Peyer's patch (tissue), 4 donors: Measurements from ENCODE around the gene MRPL49. TPM values are rescaled to one million over a fixed set of nuclear protein-coding genes. Genes with fewer than 3 reads are reported as not detected.

ENCODE experiments used
- DNase-seq, 3 donors: peaks; one replicate each; pipeline ENCODE4 v3.0.0-alpha.2; 2017 to 2019
- H3K27ac ChIP-seq, 4 donors: fragments of 200-600 bp; sonication (generic); one replicate each; pipeline ENCODE4 v1.5.1; 2016 to 2019
- H3K27me3 ChIP-seq, 2 donors: fragments of 200-600 bp; sonication (generic); one replicate each; pipeline ENCODE4 v1.5.1; 2019
- H3K36me3 ChIP-seq, 3 donors: fragments of 200-600 bp; sonication (generic); one replicate each; pipeline ENCODE4 v1.5.1; 2016 to 2019
- H3K4me1 ChIP-seq, 4 donors: fragments of 200-600 bp; sonication (generic); one replicate each; pipeline ENCODE4 v1.5.1; 2016 to 2019
- H3K4me3 ChIP-seq, 4 donors: fragments of 200-600 bp; sonication (generic); 1 replicate in 3 of 4; 2 replicates in 1 of 4; pipeline ENCODE4 v1.5.1; 2016 to 2019; ENCODE audit warnings: mild to moderate bottlenecking in 1 of 4
- H3K9me3 ChIP-seq, 4 donors: fragments of 200-600 bp; sonication (generic); one replicate each; pipeline ENCODE4 v1.5.1; 2016 to 2019; ENCODE audit warnings: mild to moderate bottlenecking in 1 of 4
- POLR2A ChIP-seq, 2 donors: fragments of 450-650 bp; IDR thresholded peaks; one replicate each; pipeline ENCODE4 v1.5.1; 2017; ENCODE audit warnings: antibody characterized with exemption in 2 of 2, mild to moderate bottlenecking in 2 of 2, moderate library complexity in 2 of 2
- total RNA-seq, 4 donors: library from RNA; depleted of rRNA; stranded (reverse); fragments of >200 nt; gene quantifications; one replicate each; pipeline ENCODE4 v1.1.0, GENCODE V29; 2016
- TF ChIP-seq, protein P1 (sequence below), 6 experiments: fragments of 450-650 bp in 4 of 6; fragments of 200-600 bp in 2 of 6; sonication (generic) in 1 of 6; IDR thresholded peaks; one replicate each; pipeline ENCODE4 v1.5.1; 2017 to 2019; ENCODE audit warnings: antibody characterized with exemption in 6 of 6, mild to moderate bottlenecking in 3 of 6, moderate library complexity in 1 of 6

Gene MRPL49
- total RNA-seq, 4 donors from 2014 or later = 36.2 to 50.3 (median 45.7) TPM

GRCh38 chr11:65132238-65132987 is 10.3 kb downstream of the MRPL49 start:
- H3K27ac ChIP-seq = peak overlapping the region in 3 of 4 donors; percentile 96 to 98 (median 97)
- peaks cover 0 to 55% (median 0%) of the 10 kb centered on the region in 3 donors for H3K36me3 ChIP-seq
- DNase-seq = peak in 2 of 3 donors; percentile 82 to 85
- peak overlapping the region; percentile 81 to 96 (median 86) for H3K4me3 ChIP-seq
- H3K9me3 ChIP-seq = no peaks in the 10 kb centered on the region
- H3K4me1 ChIP-seq = peaks cover 0 to 30% (median 13%) of the 10 kb centered on the region in 4 donors
- TF ChIP-seq, protein P1, sequence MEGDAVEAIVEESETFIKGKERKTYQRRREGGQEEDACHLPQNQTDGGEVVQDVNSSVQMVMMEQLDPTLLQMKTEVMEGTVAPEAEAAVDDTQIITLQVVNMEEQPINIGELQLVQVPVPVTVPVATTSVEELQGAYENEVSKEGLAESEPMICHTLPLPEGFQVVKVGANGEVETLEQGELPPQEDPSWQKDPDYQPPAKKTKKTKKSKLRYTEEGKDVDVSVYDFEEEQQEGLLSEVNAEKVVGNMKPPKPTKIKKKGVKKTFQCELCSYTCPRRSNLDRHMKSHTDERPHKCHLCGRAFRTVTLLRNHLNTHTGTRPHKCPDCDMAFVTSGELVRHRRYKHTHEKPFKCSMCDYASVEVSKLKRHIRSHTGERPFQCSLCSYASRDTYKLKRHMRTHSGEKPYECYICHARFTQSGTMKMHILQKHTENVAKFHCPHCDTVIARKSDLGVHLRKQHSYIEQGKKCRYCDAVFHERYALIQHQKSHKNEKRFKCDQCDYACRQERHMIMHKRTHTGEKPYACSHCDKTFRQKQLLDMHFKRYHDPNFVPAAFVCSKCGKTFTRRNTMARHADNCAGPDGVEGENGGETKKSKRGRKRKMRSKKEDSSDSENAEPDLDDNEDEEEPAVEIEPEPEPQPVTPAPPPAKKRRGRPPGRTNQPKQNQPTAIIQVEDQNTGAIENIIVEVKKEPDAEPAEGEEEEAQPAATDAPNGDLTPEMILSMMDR (IDR thresholded peaks at IDR 0.05) = no peak
- TF ChIP-seq POLR2A (IDR thresholded peaks at IDR 0.05) = no peak
- H3K27me3 ChIP-seq = no peaks in the 10 kb centered on the region

- Histone ChIP-seq H3K27ac (peak overlapping the region; percentile 96 to 99 (median 98)), H3K9me3 (no peaks in the 10 kb centered on the region), H3K4me1 (peaks cover 0 to 30% (median 13%) of the 10 kb centered on the region in 4 donors), H3K4me3 (peak overlapping the region; percentile 81 to 96 (median 86)), H3K36me3 (peaks cover 0 to 48% (median 0%) of the 10 kb centered on the region in 3 donors), H3K27me3 (no peaks in the 10 kb centered on the region)
- DNase-seq = peak; percentile 86 to 97 (median 96)
- TF ChIP-seq, protein P1 (IDR thresholded peaks at IDR 0.05) = no peak
- peak; percentile 25 to 56 for TF ChIP-seq POLR2A (IDR thresholded peaks at IDR 0.05)
These were observed 11.0 kb downstream of the MRPL49 start for GRCh38 chr11:65132988-65133700.

DNA sequence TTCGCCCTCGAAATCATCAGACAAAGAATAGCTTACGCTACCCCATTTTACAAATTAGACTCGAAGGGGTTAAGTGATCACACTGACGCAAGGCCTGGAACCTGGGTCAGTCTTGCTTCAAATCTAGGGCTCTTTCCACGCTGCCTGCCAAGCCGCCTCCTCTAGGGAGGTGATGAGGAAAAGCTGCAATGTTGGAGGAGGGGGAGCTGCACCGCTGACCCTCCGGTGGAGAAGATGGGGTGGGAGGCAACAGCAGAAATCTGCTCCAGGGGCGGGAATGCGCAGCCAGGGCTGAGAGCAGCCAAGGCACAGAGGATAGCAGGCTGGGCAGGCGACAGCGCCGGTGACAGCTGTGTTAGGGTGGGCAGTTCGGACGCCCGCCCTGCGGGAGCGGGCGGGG is 11.6 kb downstream of the MRPL49 start:
- Histone ChIP-seq H3K36me3 (peaks cover 0 to 42% (median 0%) of the 10 kb centered on the region in 3 donors), H3K27me3 (no peaks in the 10 kb centered on the region), H3K9me3 (no peaks in the 10 kb centered on the region), H3K4me3 (peak overlapping the region; percentile 81 to 96 (median 86)), H3K27ac (peak overlapping the region; percentile 96 to 99 (median 98)), H3K4me1 (peaks cover 0 to 30% (median 13%) of the 10 kb centered on the region in 4 donors)
- TF ChIP-seq, protein P1 (IDR thresholded peaks at IDR 0.05) = no peak
- no peak for TF ChIP-seq POLR2A (IDR thresholded peaks at IDR 0.05)
- peak in 2 of 3 donors; percentile 50 for DNase-seq

DNA sequence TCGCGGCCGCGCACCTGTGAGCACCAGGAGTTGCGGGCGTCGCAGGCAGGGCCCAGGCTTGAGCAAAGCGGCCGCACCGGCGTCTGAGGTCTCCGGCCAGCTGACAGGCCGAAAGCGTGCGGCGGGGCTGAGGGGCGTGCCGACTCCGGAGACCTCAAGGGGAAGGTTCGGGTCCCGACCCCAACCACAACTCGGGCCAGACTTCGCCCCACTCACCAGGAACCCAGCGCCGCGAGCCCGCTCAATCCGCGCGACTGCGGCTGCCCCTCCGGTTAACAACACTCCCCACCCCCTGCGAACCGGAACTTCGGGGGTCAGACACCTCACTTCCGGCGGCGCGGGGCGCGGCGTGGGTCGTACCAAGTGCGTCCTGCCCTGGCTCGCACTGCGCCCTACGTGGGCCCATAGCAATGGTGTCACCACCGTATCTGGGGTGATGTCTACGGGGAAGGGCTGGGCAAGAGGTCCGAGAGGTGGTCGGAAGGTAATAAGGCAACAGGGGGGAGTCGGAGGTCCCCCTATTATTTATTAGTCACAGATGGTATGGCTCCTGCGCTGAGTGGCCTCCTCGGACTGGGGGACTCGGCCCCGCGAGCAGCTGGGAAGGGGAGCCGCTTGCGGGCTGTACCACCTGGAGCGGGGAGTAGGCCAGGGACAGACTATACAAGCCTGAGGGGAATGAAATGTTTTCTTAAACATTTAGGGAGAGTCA is 12.3 kb downstream of the MRPL49 start, which contains the start of gene SYVN1:
TSS of gene SYVN1 (minus strand) at position 280 of the 712 bp plus-strand sequence. CDS start 918 bp downstream, outside the sequence.
- Histone ChIP-seq H3K9me3 (no peaks in the 10 kb centered on the region), H3K4me3 (peak within 1 kb of the TSS; percentile 81 to 96 (median 86)), H3K36me3 (peaks cover 0 to 35% (median 0%) of the 10 kb centered on the region in 3 donors), H3K27ac (peak within 1 kb of the TSS; percentile 96 to 99 (median 98)), H3K4me1 (peaks cover 0 to 30% (median 13%) of the 10 kb centered on the region in 4 donors), H3K27me3 (no peaks in the 10 kb centered on the region)
- TF ChIP-seq POLR2A (IDR thresholded peaks at IDR 0.05) = peak; percentile 97 to 98
- TF ChIP-seq, protein P1 (IDR thresholded peaks at IDR 0.05) = peak in 1 of 6 experiments; percentile 22
- DNase-seq = peak; percentile 94 to 97 (median 96)
